ENCODE data around the gene HIPK2.

GRCh38 chr7:139591550-139592195, 186.1 kb downstream of the HIPK2 start:
- no peak for TF ChIP-seq POLR2A (IDR thresholded peaks at IDR 0.05)
- no peak for TF ChIP-seq CTCF (IDR thresholded peaks at IDR 0.05)
- TF ChIP-seq POLR2AphosphoS5 (IDR thresholded peaks at IDR 0.05) = no peak
